Subcutaneous preadipocyte (primary cell): Measurements from ENCODE around the gene TCEAL8. TPM values are rescaled to one million over a fixed set of nuclear protein-coding genes. Genes with fewer than 3 reads are reported as not detected.

ENCODE experiments used
- total RNA-seq: library from RNA; depleted of rRNA; stranded (reverse); fragments of >200 nt; gene quantifications from 2 replicates; pipeline ENCODE4 v1.2.3, GENCODE V29; 2012

Gene TCEAL8
- total RNA-seq = 80.7 and 109 TPM in 2 replicates

GRCh38 chrX:103254921-103255493 is at the start of gene TCEAL8:
Gene TCEAL8 (minus strand): TSS chrX:103255155. CDS start chrX:103253979, 1,176 bp downstream.

GRCh38 chrX:103276581-103277002 is 21.6 kb upstream of the TCEAL8 start, which contains the start of gene TCEAL5:
Gene TCEAL5 (minus strand): TSS chrX:103276750. CDS start chrX:103274563, 2,187 bp downstream.

DNA sequence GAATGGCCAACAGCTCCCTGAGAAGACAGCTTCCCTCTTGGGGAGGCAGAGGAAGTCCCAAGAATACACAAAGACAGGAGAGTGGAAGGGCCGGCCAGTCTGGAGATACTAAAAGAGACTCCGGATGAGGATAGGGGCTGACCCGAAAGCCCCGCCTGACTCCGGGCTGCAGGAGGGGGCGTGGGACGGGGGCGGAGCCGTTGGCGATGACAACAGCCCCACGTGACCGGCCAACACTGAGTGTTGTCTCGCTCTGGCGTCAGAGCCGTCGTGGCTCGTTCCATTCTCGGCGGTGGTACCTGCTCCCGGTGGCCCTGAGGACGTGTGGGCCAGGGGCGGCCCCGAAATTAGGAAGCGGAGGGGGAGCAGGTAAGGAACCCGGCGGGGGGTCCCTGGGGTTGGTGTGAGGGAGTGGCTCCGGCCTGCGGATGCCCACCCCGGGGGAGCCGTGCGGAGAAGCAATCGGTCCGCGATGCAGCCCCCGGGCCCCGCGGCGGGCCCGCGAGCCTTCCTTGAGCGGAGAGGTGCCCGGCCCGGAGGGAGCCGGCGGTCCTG is 40.0 kb downstream of the TCEAL8 start, which contains the start of gene BEX4:
Gene BEX4 (plus strand): TSS at position 239 of the 555 bp plus-strand sequence. CDS start 1,046 bp downstream, outside the sequence.

Other genes starting within 250 kb of the TCEAL8 start
- 0.59 TPM in 1 of 2 replicates, not detected in the other for gene BEX1, start 191.0 kb downstream of the TCEAL8 start, total RNA-seq
- not detected in 2 replicates for gene NXF3, start 162.0 kb downstream of the TCEAL8 start, total RNA-seq
- 6.5 and 11.4 TPM in 2 replicates for gene BEX4, start 40.0 kb downstream of the TCEAL8 start, total RNA-seq
- under 0.01 TPM in 1 of 2 replicates, not detected in the other for gene TCEAL5, start 21.6 kb upstream of the TCEAL8 start, total RNA-seq
- gene BEX2, start 55.8 kb upstream of the TCEAL8 start, total RNA-seq = 0.20 and 0.73 TPM in 2 replicates
- 22.8 and 26.2 TPM in 2 replicates for gene TCEAL7, start 75.1 kb upstream of the TCEAL8 start, total RNA-seq
- 60.3 and 67.8 TPM in 2 replicates for gene TCEAL9, start 101.4 kb upstream of the TCEAL8 start, total RNA-seq
- 120 and 159 TPM in 2 replicates for gene BEX3, start 121.4 kb upstream of the TCEAL8 start, total RNA-seq